Panc1 (cell line): ENCODE measurements around the gene PPIE. TPM values are rescaled to one million over a fixed set of nuclear protein-coding genes. Genes with fewer than 3 reads are reported as not detected.
A peak's percentile ranks its signal among the peaks of the same experiment; 100 is the strongest.

ENCODE experiments used
- ATAC-seq: fragments of 200-7000 bp; cut with Tn5 transposase; 2 replicates; pipeline ENCODE4 v1.9.1; 2020; ENCODE audit warnings: mild to moderate bottlenecking, moderate library complexity
- BruUV-seq: library from RNA; stranded (reverse); fragments of 400-500 nt; replicated peaks from 2 replicates; lab custom pipeline; 2021; lab: Mats Ljungman, UMichigan
- CTCF ChIA-PET: fragments of 300-600 bp; sonication (Branson Sonifier 250); formaldehyde crosslinking; loops from one replicate; lab custom pipeline; 2022; ENCODE audit warnings: antibody characterized with exemption; lab: Charles Lee
- POLR2A ChIA-PET: fragments of 300-600 bp; sonication (Branson Sonifier 250); formaldehyde crosslinking; loops from one replicate; lab custom pipeline; 2022; ENCODE audit warnings: antibody characterized with exemption; lab: Charles Lee
- DNase-seq: peaks from one replicate; pipeline ENCODE4 v3.0.0-alpha.2; 2010; ENCODE audit warnings: low read depth, low spot score
- H3K27ac ChIP-seq: 2 replicates; pipeline ENCODE4 v1.5.1; 2011; ENCODE audit warnings: mild to moderate bottlenecking, low read length, inconsistent platforms
- H3K27me3 ChIP-seq: fragments of 200-500 bp; sonication (Bioruptor generic); 2 replicates; pipeline ENCODE4 v1.6.0; 2014; ENCODE audit warnings: low read length, inconsistent platforms; ENCODE audit not compliant: control insufficient read depth, insufficient read depth
- H3K36me3 ChIP-seq: fragments of 200-500 bp; sonication (Bioruptor generic); 2 replicates; pipeline ENCODE4 v1.5.1; 2014; ENCODE audit warnings: inconsistent platforms, mild to moderate bottlenecking, low read length, moderate library complexity; ENCODE audit not compliant: control insufficient read depth, insufficient read depth
- H3K4me1 ChIP-seq: 2 replicates; pipeline ENCODE4 v1.5.1; 2011; ENCODE audit warnings: inconsistent platforms, mild to moderate bottlenecking, low read length, moderate library complexity; ENCODE audit not compliant: control insufficient read depth, insufficient read depth
- H3K4me3 ChIP-seq, 2 experiments: 2 replicates each; pipeline ENCODE4 v1.5.1; 2011 to 2012; ENCODE audit warnings: low read depth in 2 of 2, low read length in 2 of 2, mild to moderate bottlenecking in 2 of 2, inconsistent platforms in 1 of 2, moderate library complexity in 1 of 2
- H3K9me3 ChIP-seq: fragments of 200-500 bp; sonication (Bioruptor generic); 2 replicates; pipeline ENCODE4 v1.5.1; 2014; ENCODE audit warnings: low read depth, mild to moderate bottlenecking, inconsistent platforms, low read length, moderate library complexity; ENCODE audit not compliant: control insufficient read depth, insufficient read depth
- CTCF ChIP-seq: fragments of 450-650 bp; IDR thresholded peaks from 2 replicates; pipeline ENCODE4 v1.5.1; 2017; ENCODE audit warnings: mild to moderate bottlenecking
- POLR2AphosphoS5 ChIP-seq: IDR thresholded peaks from 2 replicates; pipeline ENCODE4 v1.6.1; 2012; ENCODE audit warnings: mild to moderate bottlenecking, low read depth, low read length, moderate library complexity
- REST ChIP-seq, 2 experiments: IDR thresholded peaks; 2 replicates each; pipeline ENCODE4 v1.6.1; 2011 to 2012; ENCODE audit warnings: low read depth in 2 of 2, control low read depth in 1 of 2, low read length in 1 of 2, mild to moderate bottlenecking in 1 of 2, moderate library complexity in 1 of 2; ENCODE audit not compliant: insufficient read depth in 1 of 2
- SIN3A ChIP-seq: IDR thresholded peaks from 2 replicates; pipeline ENCODE4 v1.6.1; 2012; ENCODE audit warnings: low read depth, mild to moderate bottlenecking, low read length, moderate library complexity, borderline replicate concordance; ENCODE audit not compliant: insufficient read depth
- TCF7L2 ChIP-seq: IDR thresholded peaks from 2 replicates; pipeline ENCODE4 v1.6.1; 2011; ENCODE audit warnings: mild to moderate bottlenecking, low read depth, low read length, inconsistent platforms
- in situ Hi-C: cut with HindIII; loops from 2 replicates; pipeline ENCODE4 v1.10.0; 2016; ENCODE audit warnings: low sequenced_read_pairs, low pct_unique_long_range_greater_than_20kb
- intact Hi-C: fragments of 100-400 bp; cut with micrococcal nuclease; formaldehyde crosslinking; loops from one replicate; pipeline ENCODE4 v1.10.0; 2022; ENCODE audit not compliant: unreplicated experiment
- total RNA-seq: library from RNA; stranded (reverse); gene quantifications from one replicate; pipeline ENCODE4 v1.2.1, GENCODE V29; 2021; ENCODE audit not compliant: unreplicated experiment

The PPIE gene
- total RNA-seq, 1 experiment from 2014 or later: 53.0 TPM

GRCh38 chr1:39789571-39790110, 51.0 kb downstream of the PPIE start:
- Histone ChIP-seq H3K27me3 (no peaks in the 10 kb centered on the region), H3K36me3 (no peaks in the 10 kb centered on the region), H3K9me3 (no peaks in the 10 kb centered on the region), H3K27ac (peak overlapping the region; percentile 29; the same call in 1 of the 2 replicates), H3K4me3 (peak overlapping the region; percentile 54 to 55), H3K4me1 (no peaks in the 10 kb centered on the region)
- intact Hi-C loops: no loop called here
- no TSS peak for BruUV-seq
- ATAC-seq (no peak), DNase-seq (no peak)
- POLR2A ChIA-PET: no interaction called here
- TF ChIP-seq SIN3A (no peak), CTCF (no peak), REST (IDR thresholded peaks at IDR 0.05; ENCODE audit: insufficient read depth in 1 of 2, low read depth in 2 of 2, low read length in 1 of 2) (no peak), TCF7L2 (no peak), POLR2AphosphoS5 (no peak)
- in situ Hi-C loops: no loop called here
- CTCF ChIA-PET: no interaction called here

DNA sequence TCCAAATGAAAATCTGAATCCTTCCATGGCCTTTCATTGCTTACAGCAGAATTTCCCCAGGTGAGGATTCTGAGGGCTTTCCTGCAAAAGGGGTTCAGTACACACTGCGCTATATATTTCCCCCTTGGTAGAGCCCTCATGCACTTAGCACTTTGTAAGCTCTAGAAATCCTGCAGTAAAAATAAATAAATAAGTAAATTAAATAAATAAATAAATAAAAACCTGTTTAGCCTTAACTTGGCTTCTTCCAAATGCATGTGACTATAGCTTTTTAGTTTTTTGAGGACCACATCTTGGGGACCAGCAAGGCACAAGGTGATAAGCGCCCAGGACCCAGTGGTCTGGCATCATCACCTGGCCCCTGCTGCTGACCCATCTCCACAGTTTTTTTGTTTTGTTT, 53.2 kb downstream of the PPIE start:
- Histone ChIP-seq H3K4me1 (no peaks in the 10 kb centered on the region), H3K36me3 (no peaks in the 10 kb centered on the region), H3K27ac (no peak overlapping the region), H3K9me3 (no peaks in the 10 kb centered on the region), H3K4me3 (no peak overlapping the region), H3K27me3 (no peaks in the 10 kb centered on the region)
- DNase-seq: no peak
- in situ Hi-C loops: no loop called here
- intact Hi-C loops: no loop called here
- ATAC-seq: no peak
- CTCF ChIA-PET: no interaction called here
- no TSS peak for BruUV-seq
- POLR2A ChIA-PET: no interaction called here
- TF ChIP-seq REST (IDR thresholded peaks at IDR 0.05; ENCODE audit: insufficient read depth in 1 of 2, low read depth in 2 of 2, low read length in 1 of 2) (no peak), TCF7L2 (no peak), CTCF (no peak), SIN3A (no peak), POLR2AphosphoS5 (no peak)
